ENCODE data around the gene CCDC28B. TPM values are rescaled to one million over a fixed set of nuclear protein-coding genes. Genes with fewer than 3 reads are reported as not detected.

The CCDC28B gene
- total RNA-seq, 1 donor from 2014 or later = 56.9 TPM

GRCh38 chr1:32242341-32242851, 42.0 kb downstream of the CCDC28B start:
- intact Hi-C loops (cut with micrococcal nuclease) = no loop called here
- no peaks in the 10 kb centered on the region for H3K9me3 Mint-ChIP-seq
- ATAC-seq (ENCODE audit: low read depth) (no peak), DNase-seq (no peak)
- TF ChIP-seq, protein P1, sequence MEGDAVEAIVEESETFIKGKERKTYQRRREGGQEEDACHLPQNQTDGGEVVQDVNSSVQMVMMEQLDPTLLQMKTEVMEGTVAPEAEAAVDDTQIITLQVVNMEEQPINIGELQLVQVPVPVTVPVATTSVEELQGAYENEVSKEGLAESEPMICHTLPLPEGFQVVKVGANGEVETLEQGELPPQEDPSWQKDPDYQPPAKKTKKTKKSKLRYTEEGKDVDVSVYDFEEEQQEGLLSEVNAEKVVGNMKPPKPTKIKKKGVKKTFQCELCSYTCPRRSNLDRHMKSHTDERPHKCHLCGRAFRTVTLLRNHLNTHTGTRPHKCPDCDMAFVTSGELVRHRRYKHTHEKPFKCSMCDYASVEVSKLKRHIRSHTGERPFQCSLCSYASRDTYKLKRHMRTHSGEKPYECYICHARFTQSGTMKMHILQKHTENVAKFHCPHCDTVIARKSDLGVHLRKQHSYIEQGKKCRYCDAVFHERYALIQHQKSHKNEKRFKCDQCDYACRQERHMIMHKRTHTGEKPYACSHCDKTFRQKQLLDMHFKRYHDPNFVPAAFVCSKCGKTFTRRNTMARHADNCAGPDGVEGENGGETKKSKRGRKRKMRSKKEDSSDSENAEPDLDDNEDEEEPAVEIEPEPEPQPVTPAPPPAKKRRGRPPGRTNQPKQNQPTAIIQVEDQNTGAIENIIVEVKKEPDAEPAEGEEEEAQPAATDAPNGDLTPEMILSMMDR (IDR thresholded peaks at IDR 0.05) = no peak
- POLR2A ChIA-PET = interaction anchor here (0.8 to 5.2 kb wide), 7 partner anchors 9 to 117 kb away, joined by 3 to 142 read pairs (median 6); partner anchors contain the start of genes HDAC1, LCK and MARCKSL1
- peaks cover 34% of the 10 kb centered on the region for H3K4me1 Mint-ChIP-seq
- CTCF ChIA-PET = interaction anchor here (0.8 to 4.3 kb wide), 2 partner anchors 8 to 74 kb away, joined by 4 to 42 read pairs; partner anchors contain the start of gene LCK
- no peak overlapping the region for H3K4me3 Mint-ChIP-seq
- no peaks in the 10 kb centered on the region for H3K27me3 Mint-ChIP-seq
- peak overlapping the region; percentile 87 for H3K27ac Mint-ChIP-seq
- no peaks in the 10 kb centered on the region for H3K36me3 Mint-ChIP-seq (ENCODE audit: low read depth)

DNA sequence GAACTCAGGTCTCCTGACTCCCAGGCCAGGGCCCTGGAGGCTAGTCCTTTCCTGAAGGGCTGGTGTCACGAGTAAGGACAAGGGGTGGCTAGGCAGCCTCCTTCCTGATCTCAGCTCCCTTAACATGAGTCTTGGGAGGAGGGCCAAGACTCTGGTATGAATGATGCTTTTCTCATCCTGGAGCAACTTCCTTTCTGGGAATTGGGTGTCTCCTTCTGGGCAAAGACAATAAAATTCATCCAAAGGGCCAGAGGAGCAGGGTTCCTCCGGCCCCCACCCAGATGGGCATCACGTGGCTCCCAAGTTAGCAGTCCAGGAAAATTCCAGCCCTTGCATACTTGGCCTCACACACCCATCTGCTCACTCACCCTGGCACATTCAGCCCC, 46.5 kb downstream of the CCDC28B start, which contains the start of gene FAM167B:
TSS of gene FAM167B (plus strand) at position 335 of the 386 bp plus-strand sequence. CDS start 200 bp downstream, outside the sequence.
- peak within 1 kb of the TSS; percentile 45 for H3K4me3 Mint-ChIP-seq
- intact Hi-C loops (cut with micrococcal nuclease) = no loop called here
- no peaks in the 10 kb centered on the region for H3K36me3 Mint-ChIP-seq (ENCODE audit: low read depth)
- no peak for DNase-seq
- no peaks in the 10 kb centered on the region for H3K27me3 Mint-ChIP-seq
- no peaks in the 10 kb centered on the region for H3K9me3 Mint-ChIP-seq
- CTCF ChIA-PET = interaction anchor here (1.2 to 3.8 kb wide), 3 partner anchors 11 to 70 kb away, joined by 4 to 23 read pairs (median 8); no protein-coding TSS in a partner anchor
- TF ChIP-seq, protein P1 (IDR thresholded peaks at IDR 0.05) = no peak
- ATAC-seq (ENCODE audit: low read depth) = no peak
- peak within 1 kb of the TSS; percentile 81 for H3K27ac Mint-ChIP-seq
- H3K4me1 Mint-ChIP-seq = peaks cover 66% of the 10 kb centered on the region
- POLR2A ChIA-PET = interaction anchor here (0.6 to 5.1 kb wide), 3 partner anchors 12 to 90 kb away, joined by 3 to 71 read pairs (median 4); partner anchors contain the start of gene MARCKSL1

- CTCF ChIA-PET = interaction anchor here (1.2 to 3.9 kb wide), 8 partner anchors 11 to 100 kb away, joined by 3 to 47 read pairs (median 7); partner anchors contain the start of genes HDAC1 and TXLNA
Observed at GRCh38 chr1:32247452-32247851, 47.1 kb downstream of the CCDC28B start.

GRCh38 chr1:32247983-32248889, 47.8 kb downstream of the CCDC28B start:
- DNase-seq = peak; percentile 71

More at GRCh38 chr1:32247452-32247851, 47.1 kb downstream of the CCDC28B start:
- no peak for DNase-seq
- H3K36me3 Mint-ChIP-seq (ENCODE audit: low read depth) = no peaks in the 10 kb centered on the region
- H3K4me1 Mint-ChIP-seq = peaks cover 66% of the 10 kb centered on the region
- H3K4me3 Mint-ChIP-seq = no peak overlapping the region
- POLR2A ChIA-PET = interaction anchor here (0.6 to 7.2 kb wide), 8 partner anchors 7 to 104 kb away, joined by 3 to 142 read pairs (median 27); partner anchors contain the start of genes EIF3I, HDAC1, MARCKSL1 and TMEM234
- H3K27me3 Mint-ChIP-seq = no peaks in the 10 kb centered on the region
- intact Hi-C loops (cut with micrococcal nuclease) = no loop called here
- ATAC-seq (ENCODE audit: low read depth) = no peak
- TF ChIP-seq, protein P1 (IDR thresholded peaks at IDR 0.05) = no peak
- no peaks in the 10 kb centered on the region for H3K9me3 Mint-ChIP-seq
- H3K27ac Mint-ChIP-seq = no peak overlapping the region

More at GRCh38 chr1:32247983-32248889, 47.8 kb downstream of the CCDC28B start:
- ChIA-PET CTCF (interaction anchor here (0.8 to 4.8 kb wide), 16 partner anchors 7 to 153 kb away, joined by 3 to 47 read pairs (median 6); partner anchors contain the start of genes BSDC1, HDAC1, MARCKSL1 and TXLNA), POLR2A (interaction anchor here (0.6 to 7.2 kb wide), 17 partner anchors 8 to 175 kb away, joined by 3 to 142 read pairs (median 6); partner anchors contain the start of genes CCDC28B, EIF3I, HDAC1 and IQCC)
- TF ChIP-seq, protein P1 (IDR thresholded peaks at IDR 0.05) = no peak
- Mint-ChIP-seq H3K27me3 (no peaks in the 10 kb centered on the region), H3K9me3 (no peaks in the 10 kb centered on the region), H3K27ac (peak overlapping the region; percentile 81), H3K4me3 (peak overlapping the region; percentile 45), H3K36me3 (ENCODE audit: low read depth) (no peaks in the 10 kb centered on the region), H3K4me1 (peaks cover 70% of the 10 kb centered on the region)
- ATAC-seq (ENCODE audit: low read depth) = peak; percentile 13
- intact Hi-C loops (cut with micrococcal nuclease) = no loop called here

Measured in activated B cell treated with CpG ODN at 0.5 μM for 24 hours (primary cell).